HG03521 (cell line): ENCODE measurements around the gene FARP2.
"Not testable (repeated sequence)": the region's sequence is repeated elsewhere in the genome, so short reads cannot be mapped to it uniquely, and the experiment has no call there.

Experiments
- ATAC-seq: cut with Tn5 transposase; IDR thresholded peaks from one replicate; pipeline ENCODE4 v1.9.1; 2021; ENCODE audit warnings: mild to moderate bottlenecking, moderate library complexity; ENCODE audit not compliant: unreplicated experiment

Gene FARP2

DNA sequence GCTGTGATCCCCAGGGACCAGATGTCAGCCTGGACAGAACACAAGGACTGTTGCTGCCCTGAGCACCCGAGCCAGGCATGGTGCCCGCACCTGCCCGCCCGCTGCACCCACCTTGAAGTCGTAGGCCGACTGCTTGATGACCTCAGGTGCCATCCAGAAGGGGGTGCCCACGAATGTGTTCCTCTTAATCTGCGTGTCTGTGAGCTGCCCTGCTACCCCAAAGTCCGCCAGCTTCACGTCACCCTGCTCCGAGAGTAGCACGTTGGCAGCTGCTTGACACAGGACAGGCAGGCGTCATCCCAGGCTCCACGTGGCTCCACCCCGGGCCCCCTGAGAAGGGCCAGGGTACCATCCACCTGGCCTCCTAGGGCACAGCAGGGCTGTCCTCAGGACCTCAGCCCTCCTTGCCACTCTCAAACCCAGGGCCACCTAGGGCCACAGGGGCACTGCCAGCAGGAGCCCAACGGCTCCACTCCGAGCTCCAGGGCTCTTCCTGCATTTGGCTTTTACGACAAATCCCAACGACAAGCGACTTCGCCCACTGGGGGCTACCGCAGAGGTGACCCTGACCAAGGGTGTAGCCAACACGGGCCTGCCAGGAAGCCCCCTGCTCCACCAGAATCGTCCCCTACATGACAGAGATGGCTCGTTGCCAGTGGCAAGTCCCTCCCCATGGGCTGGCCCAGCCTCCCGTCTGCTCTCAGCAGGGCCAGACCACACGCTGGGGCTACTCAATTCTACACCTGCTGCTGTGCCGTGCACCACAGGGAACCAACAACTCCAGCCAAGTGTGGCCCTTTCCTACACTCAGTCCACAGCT lies 143.3 kb downstream of the FARP2 start:
- ATAC-seq = no peak

GRCh38 chr2:241500016-241500415 lies 143.9 kb downstream of the FARP2 start:
- no peak for ATAC-seq

- ATAC-seq = no peak
Measured at GRCh38 chr2:241500431-241500975, 144.4 kb downstream of the FARP2 start.

DNA sequence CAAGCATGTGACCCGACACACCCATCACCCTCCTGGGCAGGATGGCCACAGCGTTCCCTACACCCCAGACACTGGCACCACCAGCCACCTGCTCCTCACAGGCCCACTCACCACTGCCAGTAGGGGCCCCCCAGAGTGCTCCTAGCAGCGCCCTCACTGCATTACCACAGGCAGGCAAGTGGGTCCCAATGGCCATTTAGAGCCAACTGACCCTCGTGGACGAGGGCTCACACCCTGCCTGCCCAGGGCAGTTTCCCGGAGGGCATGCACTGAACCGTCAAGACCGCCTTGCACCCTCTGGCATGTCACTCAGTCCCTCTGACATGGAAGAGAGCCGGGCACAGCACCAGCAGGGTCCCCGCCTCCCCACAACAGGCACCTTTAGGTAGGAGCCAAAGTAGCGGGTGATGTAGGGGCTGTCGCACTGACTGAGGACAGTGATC lies 145.0 kb downstream of the FARP2 start:
- ATAC-seq = no peak

- ATAC-seq = no peak
Measured at GRCh38 chr2:241501551-241501950, 145.5 kb downstream of the FARP2 start.

GRCh38 chr2:241502281-241502680 lies 146.2 kb downstream of the FARP2 start:
- ATAC-seq = no peak

DNA sequence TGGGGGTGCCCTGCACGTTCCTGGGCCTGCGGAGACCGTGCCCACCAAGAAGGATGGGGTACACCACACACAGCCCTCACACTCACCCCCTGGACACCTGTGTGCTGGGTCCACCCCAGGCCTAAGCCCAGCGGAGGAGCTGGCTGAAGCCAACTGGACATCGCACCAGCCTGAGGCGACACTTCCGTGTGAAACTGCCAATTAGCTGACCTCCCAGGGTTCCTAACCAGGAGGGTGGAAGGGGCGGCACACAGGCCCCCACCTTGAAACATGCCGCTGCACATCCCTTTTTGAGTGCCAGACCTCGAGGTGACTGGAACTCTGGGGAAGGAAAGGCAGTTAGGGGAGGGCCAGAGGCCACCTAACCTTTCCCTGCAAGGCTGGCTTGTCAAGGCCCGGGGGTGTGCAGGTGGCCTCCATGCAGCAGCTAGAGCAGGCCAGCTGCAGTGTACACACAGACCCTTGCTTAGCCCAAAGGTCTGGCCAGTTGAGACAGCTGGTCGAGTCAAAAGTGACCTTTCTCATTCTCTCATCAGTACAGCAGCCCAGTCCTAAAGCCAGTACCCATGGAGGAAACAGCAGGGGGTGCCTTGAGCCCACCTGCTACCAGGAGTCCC lies 147.8 kb downstream of the FARP2 start:
- ATAC-seq = no peak

DNA sequence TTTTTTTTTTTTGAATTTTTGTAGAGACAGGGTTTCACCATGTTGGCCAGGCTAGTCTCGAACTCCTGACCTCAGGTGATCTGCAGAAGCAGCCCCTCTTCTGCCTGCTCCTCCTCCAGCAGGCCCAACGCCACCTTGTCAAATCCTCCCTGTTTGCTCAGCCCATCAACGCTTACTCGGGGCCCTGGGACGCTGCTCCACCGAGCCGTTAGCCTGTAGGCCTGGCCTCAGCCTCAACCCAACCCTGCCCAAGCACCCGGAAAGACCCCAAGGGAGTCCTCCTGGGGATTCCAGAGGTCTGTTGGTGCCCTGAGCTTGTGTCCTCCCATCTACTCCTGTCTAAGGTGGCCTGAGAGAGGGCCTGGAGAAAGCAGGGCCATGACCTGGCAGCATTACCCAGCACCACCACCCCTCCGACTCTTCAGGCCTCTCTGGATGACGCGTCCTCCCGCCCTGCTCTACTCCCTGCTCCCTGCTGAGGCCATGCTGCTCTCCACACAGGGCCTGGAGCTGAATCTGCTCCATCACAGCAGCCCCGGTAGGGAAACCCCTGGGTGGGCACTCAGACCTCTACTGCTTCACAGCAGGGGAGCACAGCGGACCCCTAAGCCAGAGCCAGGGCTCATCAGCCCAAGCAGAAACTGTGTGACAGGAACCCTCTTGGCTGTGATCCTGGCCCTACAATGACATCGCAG lies 149.1 kb downstream of the FARP2 start:
- ATAC-seq = no peak

GRCh38 chr2:241505781-241506201 lies 149.7 kb downstream of the FARP2 start:
- no peak for ATAC-seq

GRCh38 chr2:241506317-241506716 lies 150.2 kb downstream of the FARP2 start:
- ATAC-seq = not testable (repeated sequence)

DNA sequence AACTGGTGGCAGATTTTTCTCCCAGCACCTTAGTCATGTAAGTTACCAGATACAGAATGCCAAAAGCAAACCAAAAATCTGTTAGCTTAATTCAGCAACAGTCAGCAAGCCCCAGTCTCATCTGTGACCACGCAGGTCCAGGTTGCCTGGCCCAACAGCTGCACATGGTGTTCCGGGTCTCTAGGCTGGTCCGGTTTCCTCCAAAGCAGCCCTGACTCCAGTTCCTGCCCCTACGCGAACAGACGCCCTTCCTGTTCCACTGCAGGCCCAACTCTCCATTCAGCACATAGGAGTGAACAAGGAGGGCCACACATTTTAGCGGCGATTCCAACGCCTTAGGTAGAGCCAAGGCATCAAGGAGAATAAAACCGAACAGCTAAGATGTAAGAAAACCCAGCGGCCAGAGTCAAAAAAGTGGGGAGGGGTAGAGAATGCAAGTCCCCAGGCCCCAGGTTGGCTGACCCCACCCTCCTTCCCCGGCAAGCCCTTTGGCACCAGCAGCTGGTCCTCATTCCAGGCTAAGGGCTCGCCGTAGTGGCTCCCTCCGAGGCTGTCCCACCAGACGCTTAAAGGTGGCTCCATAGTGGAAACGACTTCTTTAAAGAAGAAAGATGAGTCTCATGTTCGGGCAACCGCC lies 150.8 kb downstream of the FARP2 start:
- ATAC-seq = no peak

DNA sequence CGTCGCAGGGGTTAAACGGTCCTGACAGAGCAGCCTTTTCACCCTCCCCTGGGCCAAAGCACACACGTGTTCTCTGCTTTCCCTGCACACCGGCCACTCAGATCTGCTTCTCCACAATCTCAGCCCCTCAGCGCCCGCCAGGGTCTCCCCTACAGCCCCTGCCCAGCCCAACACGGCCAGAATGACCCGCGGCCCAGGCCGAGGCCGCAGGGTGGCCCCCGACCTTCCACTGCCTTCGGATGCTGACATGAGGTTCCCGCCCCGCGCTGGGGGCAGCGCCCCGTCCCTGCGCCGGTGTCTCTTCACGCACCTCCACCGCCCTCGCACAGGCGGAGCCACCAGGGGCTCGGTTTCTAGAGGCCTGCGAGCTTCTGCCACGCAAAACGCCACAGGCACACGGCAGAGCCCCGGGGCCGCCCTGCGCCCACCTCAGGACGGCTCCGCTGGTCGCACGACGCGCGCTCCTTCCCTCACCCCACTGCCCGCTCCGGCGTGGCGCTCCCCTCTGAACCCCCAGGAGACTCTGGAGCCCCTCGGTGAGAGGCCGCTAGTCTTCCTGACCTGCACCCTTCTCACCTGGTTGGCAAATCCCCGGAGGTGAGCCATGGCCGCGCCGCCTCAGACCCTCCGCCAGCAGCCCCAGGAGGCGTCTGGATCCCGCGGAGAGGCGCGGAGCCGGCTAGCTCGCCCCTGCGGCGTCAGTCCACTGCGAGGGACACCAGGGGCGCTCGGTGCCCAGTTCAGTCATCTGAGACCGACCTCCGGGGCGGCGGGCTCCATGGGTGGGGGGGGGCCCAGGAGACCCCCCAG lies 151.6 kb downstream of the FARP2 start:
- peak; percentile 22 for ATAC-seq

GRCh38 chr2:241508240-241509154 lies 152.4 kb downstream of the FARP2 start, which contains the start of gene STK25:
STK25 (minus strand) TSS chr2:241508584; CDS start chr2:241508035, 549 bp downstream.
- ATAC-seq = peak; percentile 90

DNA sequence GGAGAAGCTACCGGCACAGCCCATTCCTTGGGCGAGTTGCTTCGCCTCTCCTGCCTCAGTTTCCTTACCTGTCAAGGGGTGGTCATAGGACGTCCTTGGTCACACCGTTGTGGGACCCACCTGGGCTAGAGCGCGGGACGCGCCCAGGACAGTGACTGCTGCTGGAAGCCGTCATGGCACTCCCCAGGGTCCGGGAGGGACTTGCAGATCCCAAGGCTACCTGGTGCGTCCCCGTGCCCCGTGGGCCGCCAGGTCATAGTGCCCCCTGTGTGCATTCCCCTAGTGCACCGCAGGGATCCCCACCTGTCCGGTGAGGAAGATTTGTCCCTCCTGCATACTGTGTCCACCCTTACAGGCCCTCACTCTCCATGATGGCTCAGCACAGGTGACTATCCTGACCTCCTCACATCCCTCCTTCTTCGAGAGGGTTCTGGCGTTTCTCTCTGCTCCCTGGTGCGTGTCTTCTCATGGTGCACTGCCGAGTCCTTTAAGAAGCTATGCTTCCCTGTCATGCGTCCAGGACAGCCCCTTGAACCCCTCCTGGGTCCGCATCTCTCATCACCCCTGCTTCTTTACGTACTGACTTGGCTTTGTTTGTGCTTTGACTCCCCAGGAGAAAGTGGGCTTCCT lies 153.2 kb downstream of the FARP2 start:
- ATAC-seq = no peak

DNA sequence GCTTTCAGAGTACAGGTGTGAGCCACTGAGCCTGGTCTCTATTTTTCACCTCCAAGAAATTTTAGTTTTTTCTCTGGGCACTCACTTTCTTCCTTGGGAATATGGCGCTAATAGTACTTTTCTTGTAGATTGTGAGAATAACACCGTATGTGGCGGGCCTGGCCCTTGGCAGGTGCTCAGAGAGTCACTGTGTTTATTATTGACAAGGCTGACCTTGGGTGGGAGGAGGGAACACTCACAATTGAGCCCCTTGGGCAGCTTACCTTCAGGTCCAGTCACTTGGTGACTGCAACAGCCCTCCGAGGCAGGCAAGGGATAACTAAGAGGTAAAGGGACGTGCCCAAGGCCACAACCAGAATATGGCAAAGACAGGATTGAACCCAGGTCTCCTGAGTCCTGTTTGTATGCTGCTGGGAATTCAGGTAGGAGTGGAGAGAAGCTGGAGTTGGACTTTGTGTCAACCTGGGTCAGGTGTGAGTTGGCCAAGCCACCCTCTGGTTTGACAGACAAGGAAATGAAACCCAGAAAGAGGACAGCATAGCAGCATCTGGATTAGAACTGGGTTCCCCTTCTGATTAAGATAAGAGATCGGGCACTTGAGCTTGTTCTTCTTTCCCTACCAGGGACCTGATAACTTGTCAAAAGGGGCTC lies 155.1 kb downstream of the FARP2 start:
- no peak for ATAC-seq

GRCh38 chr2:241514553-241514952 lies 158.5 kb downstream of the FARP2 start:
- no peak for ATAC-seq

DNA sequence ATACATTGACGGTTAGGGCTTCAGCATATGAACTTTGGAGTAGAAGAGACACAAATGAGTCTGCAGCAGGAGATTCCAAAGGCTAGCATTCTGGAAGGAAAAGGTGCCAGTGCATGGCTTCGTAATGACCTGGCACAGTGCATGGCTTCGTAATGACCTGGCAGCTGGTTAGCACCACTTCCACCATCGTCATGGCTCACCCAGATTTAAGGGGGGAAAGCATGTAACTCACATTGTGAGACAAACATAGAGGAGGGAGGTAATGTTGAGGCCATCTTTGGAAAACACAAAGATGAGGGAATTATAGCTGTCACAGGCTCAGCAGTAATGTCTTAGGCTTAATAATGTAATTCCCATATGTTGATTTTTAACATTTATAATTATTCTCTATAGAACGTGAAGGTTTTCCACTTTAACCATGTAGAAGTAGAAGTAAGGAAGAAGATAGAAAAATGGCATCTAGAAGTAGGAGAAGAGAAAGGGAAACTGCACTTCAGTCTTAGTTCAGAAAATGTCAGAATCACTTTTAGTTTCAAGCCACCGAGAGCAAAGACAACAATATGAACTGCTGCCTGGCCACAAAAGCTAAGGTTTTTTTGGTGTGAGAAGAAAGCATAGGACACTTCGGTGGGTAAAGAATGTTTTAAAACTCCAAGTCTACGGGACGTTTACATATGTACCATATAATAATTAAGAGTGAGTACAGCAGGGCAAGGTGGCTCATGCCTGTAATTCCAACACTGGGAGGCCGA lies 159.1 kb downstream of the FARP2 start:
- peak; percentile 64 for ATAC-seq
